Mucosa of descending colon (tissue), 3 donors: ENCODE measurements around the gene PBOV1. TPM values are rescaled to one million over a fixed set of nuclear protein-coding genes. Genes with fewer than 3 reads are reported as not detected.

Experiments
- ATAC-seq: fragments of 200-7000 bp; cut with Tn5 transposase; one replicate; pipeline ENCODE4 v1.9.1; 2020; ENCODE audit warnings: mild to moderate bottlenecking, moderate library complexity
- DNase-seq, 3 donors: peaks; one replicate each; pipeline ENCODE4 v3.0.0-alpha.2; 2020
- H3K36me3 ChIP-seq: fragments of 200-600 bp; one replicate; pipeline ENCODE4 v1.8.0; 2021; ENCODE audit warnings: low read depth, mild to moderate bottlenecking
- H3K4me1 ChIP-seq: fragments of 200-600 bp; one replicate; pipeline ENCODE4 v1.8.0; 2021; ENCODE audit warnings: low read depth, mild to moderate bottlenecking
- H3K4me3 ChIP-seq: fragments of 200-600 bp; one replicate; pipeline ENCODE4 v1.8.0; 2021; ENCODE audit warnings: mild to moderate bottlenecking
- H3K9me3 ChIP-seq: fragments of 200-600 bp; one replicate; pipeline ENCODE4 v1.8.0; 2021; ENCODE audit warnings: mild to moderate bottlenecking
- CTCF ChIP-seq: fragments of 200-600 bp; IDR thresholded peaks from one replicate; pipeline ENCODE4 v1.8.0; 2022; ENCODE audit warnings: antibody characterized with exemption, mild to moderate bottlenecking
- intact Hi-C, 2 donors: fragments of 100-400 bp; cut with DNase I in 1 of 2; cut with micrococcal nuclease in 1 of 2; formaldehyde crosslinking; loops; one replicate each; pipeline versions ENCODE4 v1.11.0 to v1.11.1; 2022; cut with DNase I, micrococcal nuclease
- total RNA-seq, 3 donors: library from RNA; stranded (reverse); fragmentation: NEBNext Ultra II Directional in 2 of 3; extraction: Animal tissue kit (Norgen Biotek cat#: 25700) in 2 of 3; gene quantifications; one replicate each; pipeline versions ENCODE4 v1.2.1 to v1.2.4, GENCODE V29; 2021 to 2023
- donor health status: DM: no; HTN: no; CAD: no; lungs with moderate emphysema.
- donor health status: DM: no; HTN: no; CAD: no.
- donor health status: DM: no; HTN: yes; CAD: no.

The PBOV1 gene
- total RNA-seq, 3 donors from 2014 or later, result not detected

- H3K36me3 ChIP-seq, result no peaks in the 10 kb centered on the region
- no peak overlapping the region for H3K4me3 ChIP-seq
- DNase-seq, result no peak
- TF ChIP-seq CTCF, result no peak
- intact Hi-C loops, result no loop called here
- ATAC-seq, result peak; percentile 84
- H3K4me1 ChIP-seq, result no peaks in the 10 kb centered on the region
- H3K9me3 ChIP-seq, result no peaks in the 10 kb centered on the region
These were observed 24.8 kb upstream of the PBOV1 start for GRCh38 chr6:138242987-138243592.

GRCh38 chr6:138241934-138242333, 23.6 kb upstream of the PBOV1 start:
- H3K4me3 ChIP-seq, result no peak overlapping the region
- no peaks in the 10 kb centered on the region for H3K36me3 ChIP-seq
- intact Hi-C loops, result no loop called here
- H3K4me1 ChIP-seq, result no peaks in the 10 kb centered on the region
- TF ChIP-seq CTCF, result no peak
- H3K9me3 ChIP-seq, result no peaks in the 10 kb centered on the region
- no peak for ATAC-seq
- no peak for DNase-seq

- no peak for ATAC-seq
- no peak overlapping the region for H3K4me3 ChIP-seq
- DNase-seq, result no peak
- no peaks in the 10 kb centered on the region for H3K4me1 ChIP-seq
- no peak for TF ChIP-seq CTCF
- H3K36me3 ChIP-seq, result no peaks in the 10 kb centered on the region
- H3K9me3 ChIP-seq, result no peaks in the 10 kb centered on the region
- intact Hi-C loops, result no loop called here
These were observed 23.1 kb upstream of the PBOV1 start for GRCh38 chr6:138241381-138241780.

- DNase-seq, result no peak
- ATAC-seq, result no peak
- Histone ChIP-seq H3K4me1 (no peaks in the 10 kb centered on the region), H3K4me3 (no peak overlapping the region), H3K9me3 (no peaks in the 10 kb centered on the region), H3K36me3 (no peaks in the 10 kb centered on the region)
- no peak for TF ChIP-seq CTCF
- intact Hi-C loops, result no loop called here
These were observed 22.4 kb upstream of the PBOV1 start for GRCh38 chr6:138240476-138241245.

GRCh38 chr6:138239774-138240173, 21.5 kb upstream of the PBOV1 start:
- intact Hi-C loops, result no loop called here
- DNase-seq (no peak), ATAC-seq (no peak)
- TF ChIP-seq CTCF, result no peak
- no peak overlapping the region for H3K4me3 ChIP-seq
- no peaks in the 10 kb centered on the region for H3K36me3 ChIP-seq
- H3K4me1 ChIP-seq, result no peaks in the 10 kb centered on the region
- H3K9me3 ChIP-seq, result no peaks in the 10 kb centered on the region
